IMR-90 (cell line): ENCODE data around the gene P2RX3. TPM values are rescaled to one million over a fixed set of nuclear protein-coding genes. Genes with fewer than 3 reads are reported as not detected.

Experiments used
- ATAC-seq: fragments of 200-7000 bp; cut with Tn5 transposase; 2 replicates; pipeline ENCODE4 v1.9.1; 2020; ENCODE audit warnings: low read depth, mild to moderate bottlenecking, moderate library complexity
- BruUV-seq: library from RNA; stranded (reverse); fragments of 400-500 nt; replicated peaks from 2 replicates; lab custom pipeline; 2021; lab: Mats Ljungman, UMichigan
- CTCF ChIA-PET: fragments of 300-600 bp; formaldehyde crosslinking; extraction: SDS; loops from one replicate; lab custom pipeline; 2021; ENCODE audit warnings: antibody characterized with exemption; lab: Yijun Ruan, JAX
- POLR2A ChIA-PET: fragments of 300-600 bp; sonication (Branson Sonifier 250); formaldehyde crosslinking; loops from one replicate; lab custom pipeline; 2022; ENCODE audit warnings: antibody characterized with exemption; ENCODE audit not compliant: unreplicated experiment; lab: Charles Lee
- DNase-seq: peaks from one replicate; pipeline ENCODE4 v3.0.0; 2013
- H2AFZ ChIP-seq: replicated peaks from 2 replicates; pipeline ENCODE3; 2013; ENCODE audit warnings: low read length, mild to moderate bottlenecking; ENCODE audit not compliant: poor library complexity
- H2AK5ac ChIP-seq: 2 replicates; pipeline ENCODE4 v1.6.1; 2013; ENCODE audit warnings: low read depth, low read length, inconsistent platforms
- H2AK9ac ChIP-seq: replicated peaks from 2 replicates; pipeline ENCODE3; 2013; ENCODE audit warnings: mild to moderate bottlenecking, low read depth, low read length, moderate library complexity; ENCODE audit not compliant: poor library complexity
- H2BK120ac ChIP-seq: 2 replicates; pipeline ENCODE4 v1.6.1; 2013; ENCODE audit warnings: low read depth, low read length, inconsistent platforms
- H2BK15ac ChIP-seq: 3 replicates; pipeline ENCODE4 v1.6.1; 2013; ENCODE audit warnings: low read depth, low read length, inconsistent platforms
- H2BK20ac ChIP-seq: 2 replicates; pipeline ENCODE4 v1.6.1; 2013; ENCODE audit warnings: low read depth, mild to moderate bottlenecking, inconsistent platforms, low read length, moderate library complexity
- H2BK5ac ChIP-seq: 2 replicates; pipeline ENCODE4 v1.6.1; 2013; ENCODE audit warnings: mild to moderate bottlenecking, low read depth, low read length, inconsistent platforms; ENCODE audit not compliant: poor library complexity, severe bottlenecking
- H3K14ac ChIP-seq: replicated peaks from 2 replicates; pipeline ENCODE4 v1.6.1; 2013; ENCODE audit warnings: low read depth, low read length, inconsistent platforms
- H3K18ac ChIP-seq: 2 replicates; pipeline ENCODE4 v1.6.1; 2013; ENCODE audit warnings: low read depth, low read length, control low read depth
- H3K23ac ChIP-seq: 2 replicates; pipeline ENCODE4 v1.6.1; 2013; ENCODE audit warnings: low read depth, low read length, inconsistent platforms
- H3K27ac ChIP-seq: 2 replicates; pipeline ENCODE4 v1.5.1; 2013; ENCODE audit warnings: mild to moderate bottlenecking, control low read depth, low read length; ENCODE audit not compliant: insufficient read depth
- H3K27me3 ChIP-seq: 2 replicates; pipeline ENCODE4 v1.6.1; 2013; ENCODE audit warnings: low read length; ENCODE audit not compliant: control insufficient read depth, insufficient read depth
- H3K36me3 ChIP-seq: 2 replicates; pipeline ENCODE4 v1.6.1; 2013; ENCODE audit warnings: low read length, mixed read lengths; ENCODE audit not compliant: control insufficient read depth, insufficient read depth
- H3K4ac ChIP-seq: 2 replicates; pipeline ENCODE4 v1.6.1; 2013; ENCODE audit warnings: low read depth, low read length, inconsistent platforms
- H3K4me1 ChIP-seq: 2 replicates; pipeline ENCODE4 v1.6.1; 2013; ENCODE audit warnings: low read length, mixed read lengths; ENCODE audit not compliant: control insufficient read depth, insufficient read depth
- H3K4me2 ChIP-seq: 2 replicates; pipeline ENCODE4 v1.6.1; 2013; ENCODE audit warnings: low read depth, mild to moderate bottlenecking, control low read depth, low read length, moderate library complexity
- H3K4me3 ChIP-seq: 2 replicates; pipeline ENCODE4 v1.5.1; 2013; ENCODE audit warnings: low read depth, mild to moderate bottlenecking, control low read depth, low read length, moderate library complexity; ENCODE audit not compliant: insufficient read depth
- H3K56ac ChIP-seq: 2 replicates; pipeline ENCODE4 v1.6.1; 2013; ENCODE audit warnings: low read length, inconsistent platforms; ENCODE audit not compliant: insufficient read depth; ENCODE audit errors: extremely low read depth
- H3K79me1 ChIP-seq, 2 experiments: 2 replicates each; pipeline ENCODE4 v1.6.1; 2013; ENCODE audit warnings: low read length in 2 of 2, inconsistent platforms in 1 of 2, low read depth in 1 of 2
- H3K9ac ChIP-seq: 2 replicates; pipeline ENCODE4 v1.6.1; 2013; ENCODE audit warnings: low read depth, low read length, control low read depth
- H3K9me1 ChIP-seq: 2 replicates; pipeline ENCODE4 v1.6.1; 2013; ENCODE audit warnings: low read length, inconsistent platforms; ENCODE audit not compliant: insufficient read depth
- H3K9me3 ChIP-seq: 2 replicates; pipeline ENCODE4 v1.6.1; 2013; ENCODE audit warnings: low read length; ENCODE audit not compliant: control insufficient read depth, insufficient read depth
- H4K20me1 ChIP-seq: 2 replicates; pipeline ENCODE4 v1.6.1; 2013; ENCODE audit warnings: low read length, inconsistent platforms; ENCODE audit not compliant: insufficient read depth
- H4K5ac ChIP-seq: 2 replicates; pipeline ENCODE4 v1.6.1; 2013; ENCODE audit warnings: mild to moderate bottlenecking, low read depth, low read length, control low read depth
- H4K8ac ChIP-seq, 2 experiments: 2 replicates each; pipeline ENCODE4 v1.6.1; 2013; ENCODE audit warnings: low read depth in 2 of 2, low read length in 2 of 2, control low read depth in 1 of 2, inconsistent platforms in 1 of 2
- H4K91ac ChIP-seq: 2 replicates; pipeline ENCODE4 v1.6.1; 2013; ENCODE audit warnings: low read depth, low read length, inconsistent platforms; ENCODE audit not compliant: insufficient read depth
- BHLHE40 ChIP-seq: fragments of 150-350 bp; IDR thresholded peaks from 2 replicates; pipeline ENCODE4 v1.6.1; 2016; ENCODE audit warnings: mild to moderate bottlenecking, low read depth, low read length
- CEBPB ChIP-seq: IDR thresholded peaks from 2 replicates; pipeline ENCODE4 v1.6.1; 2012; ENCODE audit warnings: low read depth, low read length, improper control_type of control experiment
- CHD1 ChIP-seq: IDR thresholded peaks from 2 replicates; pipeline ENCODE4 v1.6.1; 2012; ENCODE audit warnings: low read depth, low read length, improper control_type of control experiment
- CTCF ChIP-seq: conservative IDR thresholded peaks from 2 replicates; pipeline ENCODE4 v1.5.1; 2012; ENCODE audit warnings: mild to moderate bottlenecking, low read depth, low read length, improper control_type of control experiment
- ELK1 ChIP-seq: fragments of 150-350 bp; IDR thresholded peaks from 2 replicates; pipeline ENCODE4 v1.6.1; 2016; ENCODE audit warnings: low read depth, mild to moderate bottlenecking, low read length, moderate library complexity, borderline replicate concordance
- FOS ChIP-seq: fragments of 150-350 bp; IDR thresholded peaks from 2 replicates; pipeline ENCODE4 v1.6.1; 2016; ENCODE audit warnings: low read depth, low read length
- MAFK ChIP-seq: IDR thresholded peaks from 2 replicates; pipeline ENCODE4 v1.6.1; 2012; ENCODE audit warnings: low read depth, low read length, improper control_type of control experiment
- MAZ ChIP-seq: IDR thresholded peaks from 2 replicates; pipeline ENCODE4 v1.6.1; 2012; ENCODE audit warnings: low read depth, mild to moderate bottlenecking, low read length, improper control_type of control experiment, moderate library complexity, borderline replicate concordance
- MXI1 ChIP-seq: IDR thresholded peaks from 2 replicates; pipeline ENCODE4 v1.6.1; 2012; ENCODE audit warnings: low read depth, mild to moderate bottlenecking, low read length, moderate library complexity, borderline replicate concordance
- NFE2L2 ChIP-seq: fragments of 150-350 bp; IDR thresholded peaks from 2 replicates; pipeline ENCODE4 v1.6.1; 2016; ENCODE audit warnings: low read depth, mild to moderate bottlenecking, low read length
- POLR2A ChIP-seq: IDR thresholded peaks from 2 replicates; pipeline ENCODE4 v1.6.1; 2012; ENCODE audit warnings: mild to moderate bottlenecking, low read depth, low read length
- RAD21 ChIP-seq: IDR thresholded peaks from 2 replicates; pipeline ENCODE4 v1.6.1; 2012; ENCODE audit warnings: low read length, improper control_type of control experiment
- RCOR1 ChIP-seq: IDR thresholded peaks from 2 replicates; pipeline ENCODE4 v1.6.1; 2012; ENCODE audit warnings: mild to moderate bottlenecking, low read length, improper control_type of control experiment; ENCODE audit not compliant: insufficient replicate concordance
- RFX5 ChIP-seq: IDR thresholded peaks from 2 replicates; pipeline ENCODE4 v1.8.0; 2012; ENCODE audit warnings: low read depth, mild to moderate bottlenecking, low read length, moderate library complexity
- SMC3 ChIP-seq: fragments of 150-350 bp; IDR thresholded peaks from 2 replicates; pipeline ENCODE4 v1.6.1; 2016; ENCODE audit warnings: low read depth, mild to moderate bottlenecking, antibody characterized with exemption, low read length, moderate library complexity
- USF2 ChIP-seq: fragments of 150-350 bp; IDR thresholded peaks from 2 replicates; pipeline ENCODE4 v1.6.1; 2017; ENCODE audit warnings: mild to moderate bottlenecking, antibody characterized with exemption, low read length, low read depth
- WGBS, 2 experiments: methylation state at CpG; one replicate each; pipeline versions ENCODE4 v1.1.5 to v1.1.7; 2013; ENCODE audit warnings: missing lambda C conversion rate in 2 of 2; ENCODE audit not compliant: insufficient read length in 1 of 2; ENCODE audit errors: extremely low coverage in 2 of 2; 5-methylcytosine and 5-hydroxymethylcytosine counted together
- dilution Hi-C: fragments of 300-500 bp; cut with HindIII; formaldehyde crosslinking; loops from one replicate; pipeline ENCODE4 v1.14.3; 2018; ENCODE audit warnings: low sequenced_read_pairs; ENCODE audit not compliant: unreplicated experiment
- in situ Hi-C: fragments of 300-500 bp; cut with MboI; formaldehyde crosslinking; loops from 3 replicates; pipeline ENCODE4 v1.14.3; 2019; ENCODE audit warnings: low sequenced_read_pairs, inconsistent platforms, mixed read lengths
- intact Hi-C: fragments of 100-400 bp; cut with micrococcal nuclease; formaldehyde crosslinking; loops from 2 replicates; pipeline ENCODE4 v1.10.0; 2022
- polyA plus RNA-seq, 3 experiments: library from polyadenylated mRNA; depleted of rRNA; stranded (reverse); fragments of >200 nt; gene quantifications; 2 replicates each; pipeline ENCODE4 v1.2.3, GENCODE V29; 2012; ENCODE audit warnings: low replicate concordance in 1 of 3
- total RNA-seq: library from RNA; depleted of rRNA; stranded (reverse); fragments of >200 nt; gene quantifications from 2 replicates; pipeline ENCODE4 v1.2.3, GENCODE V29; 2012

P2RX3 gene
- total and polyA plus RNA-seq, 2 of the 4 experiments (the other 2 are of a cell fraction): not detected

- TF ChIP-seq NFE2L2 (no peak), FOS (no peak), MXI1 (no peak), RCOR1 (no peak), CEBPB (no peak), RFX5 (no peak), POLR2A (no peak), SMC3 (no peak), CHD1 (no peak), MAFK (no peak), RAD21 (no peak), MAZ (no peak), ELK1 (no peak), BHLHE40 (no peak), CTCF (no peak), USF2 (no peak)
- Histone ChIP-seq H3K27ac (no peak overlapping the region), H2AK5ac (no peak overlapping the region), H2BK5ac (no peak overlapping the region), H2AK9ac (no peak overlapping the region), H3K14ac (no peak overlapping the region), H2AFZ (no peak overlapping the region), H2BK20ac (no peak overlapping the region), H4K8ac (no peak overlapping the region), H3K56ac (no peak overlapping the region), H3K9me1 (no peaks in the 10 kb centered on the region), H4K20me1 (0 out of 2 replicates have a peak, but pooled peaks cover 6% of the 10 kb centered on the region), H2BK120ac (no peak overlapping the region), H4K5ac (no peak overlapping the region), H3K23ac (no peak overlapping the region), H3K18ac (no peak overlapping the region), H3K4me3 (no peak overlapping the region), H4K91ac (no peak overlapping the region), H3K36me3 (no peaks in the 10 kb centered on the region), H3K9me3 (no peaks in the 10 kb centered on the region), H3K4ac (no peak overlapping the region), H2BK15ac (no peak overlapping the region), H3K9ac (no peak overlapping the region), H3K79me1 (no peaks in the 10 kb centered on the region), H3K4me2 (no peak overlapping the region), H3K27me3 (peaks cover 8% of the 10 kb centered on the region; the same call in 1 of the 2 replicates), H3K4me1 (no peaks in the 10 kb centered on the region)
- in situ Hi-C loops (no loop called here), intact Hi-C loops (no loop called here), dilution Hi-C loops (no loop called here)
- CTCF ChIA-PET: no interaction called here
- DNase-seq: no peak
- 49 to 100% methylated on average over 2 to 4 of the region's 5 CpGs for WGBS, 2 experiments
- ATAC-seq: no peak
- POLR2A ChIA-PET: no interaction called here
- BruUV-seq: no TSS peak
Observed at GRCh38 chr11:57377107-57377506, 39.0 kb downstream of the P2RX3 start.
